Measurements from ENCODE around the gene LRRC26.
"Not testable (repeated sequence)": the region's sequence is repeated elsewhere in the genome, so short reads cannot be mapped to it uniquely, and the experiment has no call there.

DNA sequence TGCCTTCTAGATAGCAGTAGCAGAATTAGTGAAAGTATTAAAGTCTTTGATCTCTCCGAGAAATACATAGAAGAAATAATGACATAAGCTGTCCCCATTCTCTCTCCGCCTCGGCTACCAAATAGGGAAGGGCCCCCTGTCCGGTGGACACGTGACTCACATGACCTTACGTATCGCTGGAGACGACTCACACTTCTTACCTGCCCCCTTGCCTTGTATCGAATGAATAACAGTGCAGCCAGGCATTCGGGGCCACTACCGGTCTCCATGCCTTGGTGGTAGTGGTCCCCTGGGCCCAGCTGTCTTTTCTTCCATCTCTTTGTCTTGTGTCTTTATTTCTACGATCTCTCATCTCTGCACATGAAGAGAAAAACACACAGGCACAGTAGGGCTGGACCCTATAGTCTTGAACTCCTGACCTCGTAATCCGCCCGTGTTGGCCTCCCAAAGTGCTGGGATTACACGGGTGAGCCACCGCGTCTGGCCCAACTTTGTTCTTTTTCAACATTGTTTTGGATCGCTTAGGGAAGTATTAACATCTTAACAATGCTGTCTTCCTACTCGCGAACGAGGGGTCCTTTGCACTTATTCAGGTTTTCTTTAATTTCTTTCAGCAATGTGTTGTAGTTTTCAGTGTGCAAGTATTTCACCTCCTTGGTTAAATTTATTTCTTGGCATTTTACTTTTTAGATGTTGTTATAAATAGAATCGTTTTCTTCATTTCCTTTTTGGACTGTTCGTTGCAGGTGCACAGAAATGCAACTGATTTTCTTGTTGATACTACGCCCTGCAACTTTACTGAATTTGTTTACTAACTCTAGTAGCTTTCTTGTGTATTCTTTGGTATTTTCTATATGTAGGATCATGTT lies 47.7 kb downstream of the LRRC26 start:
- not testable (repeated sequence) for TF ChIP-seq TARDBP, FOXA1 (IDR thresholded peaks at IDR 0.05)
